B cell (primary cell): ENCODE results near the gene TBC1D4.

ENCODE experiments used
- CTCF ChIP-seq: fragments of 200-600 bp; IDR thresholded peaks from one replicate; pipeline ENCODE4 v1.8.0; 2022; ENCODE audit warnings: antibody characterized with exemption, mild to moderate bottlenecking
- EZH2 ChIP-seq: IDR thresholded peaks from 2 replicates; pipeline ENCODE4 v1.6.1; 2012; ENCODE audit warnings: borderline replicate concordance, low read depth, mild to moderate bottlenecking, moderate library complexity, low read length; ENCODE audit not compliant: insufficient read depth, poor library complexity, severe bottlenecking

- TF ChIP-seq CTCF (no peak), EZH2 (no peak)
Measured at GRCh38 chr13:75407998-75408397, 74.0 kb downstream of the TBC1D4 start.
